ENCODE measurements around the gene KLK10. TPM values are rescaled to one million over a fixed set of nuclear protein-coding genes. Genes with fewer than 3 reads are reported as not detected.

The KLK10 gene
- polyA plus RNA-seq, 1 of the 3 experiments (the other 2 are of a cell fraction): not detected

DNA sequence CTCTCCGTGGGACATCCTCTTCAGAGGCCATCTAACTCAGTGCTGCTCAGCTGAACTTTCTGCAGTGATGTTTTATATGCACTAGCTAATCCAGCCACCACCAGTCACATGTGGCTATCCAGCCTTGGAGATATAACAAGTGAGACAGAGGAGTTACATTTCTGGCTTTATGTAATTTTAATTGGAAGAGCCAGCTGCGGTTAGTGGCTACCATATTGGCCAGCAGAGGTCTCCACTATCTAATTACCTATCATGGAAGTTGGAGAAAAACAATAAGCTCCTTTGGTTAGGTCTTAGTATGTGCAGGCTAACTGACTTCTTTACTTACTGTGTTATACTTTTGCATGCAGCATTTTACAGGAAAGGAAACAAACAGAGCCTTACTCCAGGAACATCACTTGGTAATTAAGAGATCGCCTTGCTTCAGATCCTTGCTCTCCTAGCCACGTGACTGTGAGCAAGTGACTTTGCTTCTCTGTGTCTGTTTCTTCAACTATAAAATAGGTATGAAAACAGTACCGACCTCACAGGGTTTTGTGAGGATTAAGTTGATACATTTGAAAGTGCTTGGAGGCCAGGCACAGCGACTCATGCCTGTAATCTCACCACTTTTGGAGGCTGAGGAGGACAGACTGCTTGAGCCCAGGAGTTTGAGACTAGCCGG, 1.6 kb upstream of the KLK10 start:
- Histone ChIP-seq H2AFZ (ENCODE audit: low read depth) (no peak overlapping the region), H3K36me3 (replicated peaks in 1 of 2; ENCODE audit: control insufficient read depth in 1 of 2, insufficient read depth in 2 of 2, low read length in 1 of 2) (no peaks in the 10 kb centered on the region), H3K9me2 (no peaks in the 10 kb centered on the region), H3K9me3 (no peaks in the 10 kb centered on the region), H3K9ac (no peak overlapping the region), H3K79me2 (ENCODE audit: insufficient read depth) (no peaks in the 10 kb centered on the region), H3K27ac (ENCODE audit: low read depth in 2 of 2, low read length in 1 of 2) (no peak overlapping the region), H3K4me2 (no peak overlapping the region), H3K4me1 (ENCODE audit: control insufficient read depth in 1 of 2, insufficient read depth in 2 of 2, low read depth in 1 of 2, low read length in 1 of 2) (no peaks in the 10 kb centered on the region), H3F3A (replicated peaks; ENCODE audit: insufficient read depth) (no peaks in the 10 kb centered on the region), H3K4me3 (ENCODE audit: low read depth in 2 of 2, low read length in 1 of 2) (no peak overlapping the region; a peak in 1 of 4 replicates), H3K27me3 (ENCODE audit: insufficient read depth) (peaks cover 90% of the 10 kb centered on the region), H4K20me1 (ENCODE audit: insufficient read depth) (no peaks in the 10 kb centered on the region)
- CTCF ChIA-PET: interaction anchor here (0.6 to 2.1 kb wide), 21 partner anchors 8 to 640 kb away, joined by 3 to 11 read pairs (median 4); partner anchors contain the start of gene KLK12
- POLR2A ChIA-PET: no interaction called here
- peak; percentile 54 for DNase-seq
- WGBS (ENCODE audit: low lambda C conversion rate): 8% methylated on average over 6 of the region's 7 CpGs
- TF ChIP-seq EP300 (IDR thresholded peaks at IDR 0.05; ENCODE audit: borderline replicate concordance in 1 of 2, low read depth in 1 of 2, low read length in 1 of 2): no peak
- TF ChIP-seq RXRA (IDR thresholded peaks at IDR 0.05; ENCODE audit: borderline replicate concordance, low read depth): no peak
- TF ChIP-seq CTCF (IDR thresholded peaks at IDR 0.05): peak; percentile 78
- TF ChIP-seq YY1 (IDR thresholded peaks at IDR 0.05; ENCODE audit: low read depth): no peak
- no peak for TF ChIP-seq TAF1 (IDR thresholded peaks at IDR 0.05; ENCODE audit: borderline replicate concordance, low read depth, low read length)
- TF ChIP-seq, protein P1, sequence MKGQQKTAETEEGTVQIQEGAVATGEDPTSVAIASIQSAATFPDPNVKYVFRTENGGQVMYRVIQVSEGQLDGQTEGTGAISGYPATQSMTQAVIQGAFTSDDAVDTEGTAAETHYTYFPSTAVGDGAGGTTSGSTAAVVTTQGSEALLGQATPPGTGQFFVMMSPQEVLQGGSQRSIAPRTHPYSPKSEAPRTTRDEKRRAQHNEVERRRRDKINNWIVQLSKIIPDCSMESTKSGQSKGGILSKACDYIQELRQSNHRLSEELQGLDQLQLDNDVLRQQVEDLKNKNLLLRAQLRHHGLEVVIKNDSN (IDR thresholded peaks at IDR 0.05; ENCODE audit: borderline replicate concordance, low read depth): peak; percentile 49; the same call in 1 of the 2 replicates
- TF ChIP-seq FOSL2 (IDR thresholded peaks at IDR 0.05; ENCODE audit: borderline replicate concordance, low read depth): no peak
- TF ChIP-seq PBX3 (IDR thresholded peaks at IDR 0.05): no peak
- TF ChIP-seq JUND (IDR thresholded peaks at IDR 0.05): no peak
- TF ChIP-seq TCF12 (IDR thresholded peaks at IDR 0.05): no peak
- no peak for TF ChIP-seq SIN3A (IDR thresholded peaks at IDR 0.05; ENCODE audit: borderline replicate concordance, low read depth, low read length)
- no peak for TF ChIP-seq TEAD4 (IDR thresholded peaks at IDR 0.05; ENCODE audit: borderline replicate concordance, insufficient read depth)
- no peak for TF ChIP-seq MXI1 (IDR thresholded peaks at IDR 0.05; ENCODE audit: low read depth, low read length)
- TF ChIP-seq RCOR1 (IDR thresholded peaks at IDR 0.05; ENCODE audit: low read length): no peak
- no peak for TF ChIP-seq EZH2phosphoT487 (IDR thresholded peaks at IDR 0.05; ENCODE audit: borderline replicate concordance, low read depth)
- TF ChIP-seq USF2 (IDR thresholded peaks at IDR 0.05; ENCODE audit: borderline replicate concordance, low read depth, low read length): no peak
- no peak for TF ChIP-seq MEF2A (IDR thresholded peaks at IDR 0.05; ENCODE audit: borderline replicate concordance, low read depth)
- TF ChIP-seq ELF1 (IDR thresholded peaks at IDR 0.05): no peak
- TF ChIP-seq, protein P2, sequence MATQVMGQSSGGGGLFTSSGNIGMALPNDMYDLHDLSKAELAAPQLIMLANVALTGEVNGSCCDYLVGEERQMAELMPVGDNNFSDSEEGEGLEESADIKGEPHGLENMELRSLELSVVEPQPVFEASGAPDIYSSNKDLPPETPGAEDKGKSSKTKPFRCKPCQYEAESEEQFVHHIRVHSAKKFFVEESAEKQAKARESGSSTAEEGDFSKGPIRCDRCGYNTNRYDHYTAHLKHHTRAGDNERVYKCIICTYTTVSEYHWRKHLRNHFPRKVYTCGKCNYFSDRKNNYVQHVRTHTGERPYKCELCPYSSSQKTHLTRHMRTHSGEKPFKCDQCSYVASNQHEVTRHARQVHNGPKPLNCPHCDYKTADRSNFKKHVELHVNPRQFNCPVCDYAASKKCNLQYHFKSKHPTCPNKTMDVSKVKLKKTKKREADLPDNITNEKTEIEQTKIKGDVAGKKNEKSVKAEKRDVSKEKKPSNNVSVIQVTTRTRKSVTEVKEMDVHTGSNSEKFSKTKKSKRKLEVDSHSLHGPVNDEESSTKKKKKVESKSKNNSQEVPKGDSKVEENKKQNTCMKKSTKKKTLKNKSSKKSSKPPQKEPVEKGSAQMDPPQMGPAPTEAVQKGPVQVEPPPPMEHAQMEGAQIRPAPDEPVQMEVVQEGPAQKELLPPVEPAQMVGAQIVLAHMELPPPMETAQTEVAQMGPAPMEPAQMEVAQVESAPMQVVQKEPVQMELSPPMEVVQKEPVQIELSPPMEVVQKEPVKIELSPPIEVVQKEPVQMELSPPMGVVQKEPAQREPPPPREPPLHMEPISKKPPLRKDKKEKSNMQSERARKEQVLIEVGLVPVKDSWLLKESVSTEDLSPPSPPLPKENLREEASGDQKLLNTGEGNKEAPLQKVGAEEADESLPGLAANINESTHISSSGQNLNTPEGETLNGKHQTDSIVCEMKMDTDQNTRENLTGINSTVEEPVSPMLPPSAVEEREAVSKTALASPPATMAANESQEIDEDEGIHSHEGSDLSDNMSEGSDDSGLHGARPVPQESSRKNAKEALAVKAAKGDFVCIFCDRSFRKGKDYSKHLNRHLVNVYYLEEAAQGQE (IDR thresholded peaks at IDR 0.05; ENCODE audit: low read depth, low read length): no peak
- peak; percentile 45 for TF ChIP-seq SMC3 (IDR thresholded peaks at IDR 0.05; ENCODE audit: low read depth, low read length)
- TF ChIP-seq NFIC (IDR thresholded peaks at IDR 0.05; ENCODE audit: borderline replicate concordance): no peak
- no peak for TF ChIP-seq IRF3 (IDR thresholded peaks at IDR 0.05; ENCODE audit: low read depth, low read length)
- TF ChIP-seq GABPA (IDR thresholded peaks at IDR 0.05; ENCODE audit: low read depth): no peak
- TF ChIP-seq RFX5 (IDR thresholded peaks at IDR 0.05; ENCODE audit: low read length): no peak
